Endothelial cell of umbilical vein (primary cell): ENCODE results near the gene TUT7.

Source experiments
- EZH2 ChIP-seq: IDR thresholded peaks from 2 replicates; pipeline ENCODE4 v1.6.1; 2012; ENCODE audit warnings: borderline replicate concordance, low read depth, mild to moderate bottlenecking, moderate library complexity, low read length, inconsistent platforms; ENCODE audit not compliant: severe bottlenecking
- POLR2AphosphoS5 ChIP-seq: IDR thresholded peaks from 2 replicates; pipeline ENCODE4 v1.6.1; 2012; ENCODE audit warnings: low read depth, mild to moderate bottlenecking, control low read depth, low read length, moderate library complexity; ENCODE audit not compliant: insufficient read depth
- TF ChIP-seq, protein P1 (sequence below), 2 donors: IDR thresholded peaks; 1 replicate in 1 of 2; 2 replicates in 1 of 2; pipeline ENCODE4 v1.5.1; 2011; ENCODE audit warnings: low read length in 2 of 2, mild to moderate bottlenecking in 2 of 2, moderate library complexity in 2 of 2, control low read depth in 1 of 2, inconsistent platforms in 1 of 2, low read depth in 1 of 2; ENCODE audit not compliant: insufficient read depth in 1 of 2; ENCODE audit errors: extremely low read depth in 1 of 2

DNA sequence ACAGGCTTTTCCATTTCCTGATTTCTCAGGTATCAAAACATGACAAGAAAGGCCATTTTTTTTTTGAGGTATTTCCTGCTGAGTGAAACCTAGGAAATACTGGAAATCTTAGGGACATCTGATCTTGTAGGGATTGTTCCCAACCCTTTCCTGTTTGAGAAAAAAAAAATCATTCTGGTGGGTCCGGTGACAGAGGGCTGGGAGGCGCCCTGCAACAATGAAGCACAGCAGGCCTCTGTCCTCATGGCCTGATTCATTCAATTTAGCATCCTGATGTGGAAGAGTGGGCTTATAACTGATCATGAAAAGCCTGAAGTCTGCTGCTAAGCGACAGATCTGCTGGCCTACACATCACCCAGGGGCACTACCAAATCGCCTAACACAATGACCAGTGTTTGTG is 91.7 kb downstream of the TUT7 start:
- TF ChIP-seq POLR2AphosphoS5 = no peak
- TF ChIP-seq, protein P1, sequence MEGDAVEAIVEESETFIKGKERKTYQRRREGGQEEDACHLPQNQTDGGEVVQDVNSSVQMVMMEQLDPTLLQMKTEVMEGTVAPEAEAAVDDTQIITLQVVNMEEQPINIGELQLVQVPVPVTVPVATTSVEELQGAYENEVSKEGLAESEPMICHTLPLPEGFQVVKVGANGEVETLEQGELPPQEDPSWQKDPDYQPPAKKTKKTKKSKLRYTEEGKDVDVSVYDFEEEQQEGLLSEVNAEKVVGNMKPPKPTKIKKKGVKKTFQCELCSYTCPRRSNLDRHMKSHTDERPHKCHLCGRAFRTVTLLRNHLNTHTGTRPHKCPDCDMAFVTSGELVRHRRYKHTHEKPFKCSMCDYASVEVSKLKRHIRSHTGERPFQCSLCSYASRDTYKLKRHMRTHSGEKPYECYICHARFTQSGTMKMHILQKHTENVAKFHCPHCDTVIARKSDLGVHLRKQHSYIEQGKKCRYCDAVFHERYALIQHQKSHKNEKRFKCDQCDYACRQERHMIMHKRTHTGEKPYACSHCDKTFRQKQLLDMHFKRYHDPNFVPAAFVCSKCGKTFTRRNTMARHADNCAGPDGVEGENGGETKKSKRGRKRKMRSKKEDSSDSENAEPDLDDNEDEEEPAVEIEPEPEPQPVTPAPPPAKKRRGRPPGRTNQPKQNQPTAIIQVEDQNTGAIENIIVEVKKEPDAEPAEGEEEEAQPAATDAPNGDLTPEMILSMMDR (IDR thresholded peaks at IDR 0.05; ENCODE audit: extremely low read depth in 1 of 2, insufficient read depth in 1 of 2, low read depth in 1 of 2, low read length in 2 of 2) = no peak
- no peak for TF ChIP-seq EZH2
